Transverse colon (tissue), 3 donors: ENCODE results near the gene SEZ6L2.

Experiments used
- EP300 ChIP-seq: sonication (generic); formaldehyde crosslinking; IDR thresholded peaks from one replicate; pipeline ENCODE4 v1.6.1; 2017; ENCODE audit warnings: antibody characterized with exemption, low read depth
- POLR2A ChIP-seq: fragments of 450-650 bp; IDR thresholded peaks from one replicate; pipeline ENCODE4 v1.6.1; 2016; ENCODE audit warnings: antibody characterized with exemption, mild to moderate bottlenecking, moderate library complexity
- TF ChIP-seq, protein P1 (sequence below), 5 experiments: fragments of 200-600 bp in 3 of 5; fragments of 450-650 bp in 2 of 5; sonication (generic) in 3 of 5; IDR thresholded peaks; 1 replicate in 2 of 5; 2 replicates in 3 of 5; pipeline ENCODE4 v1.5.1; 2016 to 2017; ENCODE audit warnings: antibody characterized with exemption in 5 of 5, inconsistent platforms in 3 of 5, mild to moderate bottlenecking in 2 of 5, moderate library complexity in 1 of 5

DNA sequence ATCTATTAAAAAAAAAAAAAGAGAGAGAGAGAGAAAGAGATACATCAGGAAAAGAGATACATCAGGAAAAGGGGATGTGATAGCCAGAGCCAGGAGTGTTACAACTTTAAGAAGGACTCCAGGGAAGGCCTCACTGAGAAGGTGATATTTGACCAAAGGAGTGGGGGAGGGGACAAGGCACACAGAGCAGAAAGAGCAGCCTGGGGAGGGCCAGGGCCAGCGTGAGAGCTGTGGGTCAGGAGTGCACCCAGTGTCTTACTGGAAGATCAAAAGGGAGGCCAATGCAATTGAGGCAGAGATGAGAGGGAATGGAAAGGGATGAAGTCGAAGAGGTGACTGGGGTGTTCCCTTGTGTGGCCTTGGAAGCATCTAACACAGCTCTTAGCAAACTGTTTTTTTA, 8.6 kb upstream of the SEZ6L2 start:
- TF ChIP-seq, protein P1, sequence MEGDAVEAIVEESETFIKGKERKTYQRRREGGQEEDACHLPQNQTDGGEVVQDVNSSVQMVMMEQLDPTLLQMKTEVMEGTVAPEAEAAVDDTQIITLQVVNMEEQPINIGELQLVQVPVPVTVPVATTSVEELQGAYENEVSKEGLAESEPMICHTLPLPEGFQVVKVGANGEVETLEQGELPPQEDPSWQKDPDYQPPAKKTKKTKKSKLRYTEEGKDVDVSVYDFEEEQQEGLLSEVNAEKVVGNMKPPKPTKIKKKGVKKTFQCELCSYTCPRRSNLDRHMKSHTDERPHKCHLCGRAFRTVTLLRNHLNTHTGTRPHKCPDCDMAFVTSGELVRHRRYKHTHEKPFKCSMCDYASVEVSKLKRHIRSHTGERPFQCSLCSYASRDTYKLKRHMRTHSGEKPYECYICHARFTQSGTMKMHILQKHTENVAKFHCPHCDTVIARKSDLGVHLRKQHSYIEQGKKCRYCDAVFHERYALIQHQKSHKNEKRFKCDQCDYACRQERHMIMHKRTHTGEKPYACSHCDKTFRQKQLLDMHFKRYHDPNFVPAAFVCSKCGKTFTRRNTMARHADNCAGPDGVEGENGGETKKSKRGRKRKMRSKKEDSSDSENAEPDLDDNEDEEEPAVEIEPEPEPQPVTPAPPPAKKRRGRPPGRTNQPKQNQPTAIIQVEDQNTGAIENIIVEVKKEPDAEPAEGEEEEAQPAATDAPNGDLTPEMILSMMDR (IDR thresholded peaks at IDR 0.05), result no peak
- TF ChIP-seq POLR2A (no peak), EP300 (no peak)
